H4 (cell line): Measurements from ENCODE around the gene DDX42. TPM values are rescaled to one million over a fixed set of nuclear protein-coding genes. Genes with fewer than 3 reads are reported as not detected.
"Not testable (repeated sequence)": the region's sequence is repeated elsewhere in the genome, so short reads cannot be mapped to it uniquely, and the experiment has no call there.

Source experiments
- DNase-seq: peaks from one replicate; pipeline ENCODE4 v3.0.0-alpha.2; 2015; ENCODE audit warnings: low spot score
- total RNA-seq: library from RNA; depleted of rRNA; stranded (reverse); fragments of >200 nt; shearing (Covaris generic); gene quantifications from 2 replicates; pipeline ENCODE4 v1.2.3, GENCODE V29; 2014

DDX42 gene
- total RNA-seq, 1 experiment from 2014 or later: 30.5 TPM

DNA sequence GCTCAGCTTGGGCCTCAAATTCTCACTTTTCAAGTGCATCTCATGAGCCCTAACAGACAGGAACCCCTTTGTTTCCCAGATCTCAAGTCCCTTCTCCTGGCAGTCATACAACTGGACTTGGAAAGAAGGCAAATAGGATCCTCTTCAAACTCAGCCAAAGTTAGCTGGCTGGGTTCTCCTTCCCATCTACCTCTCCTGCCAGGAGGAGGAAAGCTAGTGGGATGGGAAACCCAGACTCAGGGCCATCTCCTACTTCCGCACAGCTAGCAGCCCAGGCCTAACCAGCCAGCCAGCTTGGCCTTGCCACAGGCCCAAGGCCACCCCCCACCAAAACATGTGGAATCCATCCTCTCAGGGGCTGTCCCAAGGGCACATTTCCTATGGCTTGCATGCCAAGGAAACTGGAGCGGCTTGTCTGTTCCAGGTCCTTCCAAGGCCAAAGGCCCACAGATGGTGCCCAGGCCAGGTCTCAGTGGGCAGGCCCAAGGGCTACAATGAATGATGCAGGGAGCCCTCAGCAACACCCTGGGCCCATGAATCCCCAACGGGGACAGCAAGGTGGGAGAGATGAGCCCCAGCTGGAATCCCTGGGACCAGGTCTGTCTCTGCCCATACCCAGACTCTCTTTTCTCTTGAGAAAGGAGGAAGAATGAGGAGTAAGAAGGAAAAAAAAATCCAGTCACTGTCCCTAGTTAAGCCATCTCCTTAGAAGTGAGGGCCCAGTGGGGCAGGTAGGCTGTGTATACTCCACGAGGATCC is 66.8 kb downstream of the DDX42 start:
- no peak for DNase-seq

DNA sequence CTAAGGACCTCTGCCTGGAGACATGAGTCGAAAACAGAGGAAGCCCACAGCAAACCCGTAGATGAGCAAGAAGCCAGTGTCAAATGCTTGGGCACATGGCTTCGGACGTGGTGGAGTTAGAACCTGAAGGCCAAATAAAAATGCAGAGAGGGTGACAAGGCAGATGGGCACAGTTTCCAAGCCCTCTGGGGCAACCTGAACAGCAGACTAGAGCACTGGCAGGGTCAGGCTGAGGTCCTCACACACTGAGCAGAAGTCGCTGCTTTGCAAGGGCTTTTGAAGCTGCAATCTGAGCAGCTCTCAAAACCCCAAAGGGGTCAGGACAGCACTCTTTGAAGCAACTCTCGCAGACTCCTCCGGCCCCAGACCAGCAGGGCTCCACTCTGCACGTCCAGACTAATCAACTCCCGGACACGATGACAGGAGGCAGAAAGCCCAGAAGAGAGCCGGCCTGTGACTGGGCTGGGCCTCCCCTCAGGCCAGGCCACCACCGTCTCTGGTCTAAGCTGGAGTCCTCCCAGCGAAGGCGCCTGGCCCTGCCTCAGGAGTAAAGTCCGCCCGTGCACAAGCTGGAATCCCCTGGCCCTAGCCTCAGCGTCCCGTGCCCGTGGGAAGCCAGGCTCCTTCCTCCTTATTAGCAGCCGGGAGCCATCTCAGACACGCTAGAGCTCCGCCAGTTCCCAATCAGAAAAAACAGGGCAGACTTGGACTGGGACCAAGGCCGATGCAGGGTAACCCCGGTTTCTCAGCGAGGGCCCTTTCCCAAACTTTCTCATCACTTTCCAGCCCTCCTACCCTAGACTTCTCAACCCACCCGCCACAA is 67.6 kb downstream of the DDX42 start:
- DNase-seq: no peak

DNA sequence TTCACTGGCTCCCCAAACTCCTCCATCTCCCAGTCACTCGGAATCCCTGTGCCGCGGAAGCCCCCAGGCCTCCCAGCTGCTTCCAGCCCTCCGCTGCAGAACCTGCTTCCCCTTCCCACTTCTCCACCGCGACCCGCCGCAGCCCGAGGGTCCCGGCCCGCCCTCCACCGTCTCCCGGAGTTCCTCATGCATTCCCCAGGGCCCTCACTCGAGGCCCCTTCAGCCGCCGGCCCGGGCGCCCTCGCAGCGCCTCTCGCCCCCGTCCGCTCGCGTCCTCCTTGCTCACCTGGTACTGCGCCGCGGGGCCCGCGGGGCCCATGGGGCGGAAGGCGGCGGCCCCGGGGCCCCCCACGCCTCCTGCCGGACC is 68.2 kb downstream of the DDX42 start:
- no peak for DNase-seq

DNA sequence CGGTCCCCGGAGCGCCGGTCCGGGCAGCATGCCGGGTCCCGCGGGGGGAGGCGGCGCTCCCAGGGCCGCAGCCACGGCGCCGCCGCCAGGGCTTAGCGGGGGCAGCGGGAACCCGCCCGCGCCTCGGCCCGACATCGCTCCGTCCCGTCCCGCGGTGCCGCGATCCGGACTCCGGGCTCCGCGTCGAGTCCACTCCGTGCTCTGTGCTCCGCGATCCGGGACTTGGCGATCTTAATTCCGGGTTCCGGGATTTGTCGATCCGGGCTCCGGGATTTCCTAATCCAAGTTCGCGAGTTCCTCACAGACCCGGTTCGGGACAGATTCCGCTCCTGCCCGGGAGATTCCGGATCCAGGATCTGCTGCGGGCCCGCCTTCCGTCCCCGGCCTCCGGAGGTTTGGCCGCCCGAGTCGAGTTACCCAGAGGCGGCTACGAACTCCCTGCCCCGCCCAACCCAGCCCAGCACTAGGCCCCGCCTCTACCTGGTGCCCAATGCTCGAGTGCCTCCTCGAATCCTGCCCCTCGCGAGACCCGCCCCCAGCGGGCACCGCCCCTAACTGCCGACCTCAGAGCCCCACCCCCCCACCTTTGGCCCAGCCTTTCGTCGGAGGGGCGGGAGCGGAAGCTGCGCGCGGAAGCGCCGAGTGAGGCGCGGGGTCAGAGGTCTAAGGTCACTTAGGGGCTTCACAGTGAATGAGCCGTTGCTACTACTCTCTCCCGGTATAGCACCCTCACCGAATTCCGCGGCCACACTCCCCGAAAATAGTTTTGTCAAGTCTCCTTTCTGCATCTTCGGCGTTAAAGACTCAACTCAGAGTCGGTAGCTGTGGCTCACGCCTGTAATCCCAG is 68.8 kb downstream of the DDX42 start, which contains the start of gene SMARCD2:
Gene SMARCD2, minus strand, starts transcription at position 146 of the 847 bp plus-strand sequence. Its CDS starts 11 bp downstream, at position 135.
- DNase-seq: peak; percentile 98

DNA sequence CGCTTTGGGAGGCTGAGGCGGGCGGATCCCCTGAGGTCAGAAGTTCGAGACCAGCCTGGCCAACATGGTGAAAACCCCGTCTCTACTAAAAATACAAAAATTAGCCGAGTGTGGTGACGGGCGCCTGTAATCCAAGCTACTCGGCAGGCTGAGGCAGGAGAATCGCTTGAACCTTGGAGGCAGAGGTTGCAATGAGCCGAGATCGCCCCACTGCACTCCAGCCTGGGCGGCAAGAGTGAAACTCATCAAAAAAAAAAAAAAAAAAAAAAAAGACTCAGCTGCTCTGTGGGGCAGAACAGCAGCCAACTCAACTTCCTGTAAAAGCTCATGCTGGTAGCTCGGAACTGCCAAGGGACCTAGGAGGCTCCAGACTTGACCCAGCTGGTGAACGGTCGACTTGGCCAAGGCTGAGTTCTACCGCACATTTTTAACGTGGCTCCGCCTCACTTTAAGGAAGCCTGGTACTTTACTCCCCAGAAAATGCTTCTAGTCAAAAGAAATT is 69.5 kb downstream of the DDX42 start:
- DNase-seq: peak; percentile 85

DNA sequence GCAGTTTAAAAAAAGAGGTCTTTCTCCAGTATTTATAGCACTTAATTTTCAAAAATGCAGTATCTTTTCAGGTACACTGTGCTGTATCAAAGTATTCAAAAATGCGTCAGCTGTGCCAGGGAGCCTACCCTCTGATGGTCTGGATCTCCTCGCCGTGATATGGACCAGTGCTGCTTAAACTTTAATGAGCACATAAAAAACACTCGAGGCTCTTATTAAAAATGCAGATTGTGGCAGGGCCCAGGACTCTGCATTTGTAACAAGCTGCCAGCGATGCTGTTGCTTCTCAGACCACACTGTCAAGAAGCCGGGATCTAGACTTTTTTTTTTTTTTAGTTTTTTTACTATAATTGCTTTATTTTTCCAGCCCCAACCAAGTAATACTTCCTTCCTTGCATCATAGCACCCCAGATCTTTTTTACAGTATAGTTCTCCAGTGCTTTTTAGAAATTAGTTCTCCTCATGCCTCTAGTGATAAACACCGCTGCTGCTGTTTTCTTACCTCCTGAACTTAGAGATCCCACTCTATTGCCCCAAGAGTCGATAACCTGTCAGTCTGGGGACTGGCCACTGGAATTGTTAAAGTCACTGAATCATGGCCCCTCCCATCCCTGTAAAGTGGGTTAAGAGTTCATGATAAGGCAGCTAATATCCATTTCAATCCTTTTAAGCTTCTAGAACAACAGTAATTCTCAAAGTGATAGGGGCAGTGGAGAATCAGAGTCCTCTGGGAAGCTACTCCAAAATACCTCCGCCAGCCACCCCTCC is 70.1 kb downstream of the DDX42 start:
- DNase-seq: no peak

DNA sequence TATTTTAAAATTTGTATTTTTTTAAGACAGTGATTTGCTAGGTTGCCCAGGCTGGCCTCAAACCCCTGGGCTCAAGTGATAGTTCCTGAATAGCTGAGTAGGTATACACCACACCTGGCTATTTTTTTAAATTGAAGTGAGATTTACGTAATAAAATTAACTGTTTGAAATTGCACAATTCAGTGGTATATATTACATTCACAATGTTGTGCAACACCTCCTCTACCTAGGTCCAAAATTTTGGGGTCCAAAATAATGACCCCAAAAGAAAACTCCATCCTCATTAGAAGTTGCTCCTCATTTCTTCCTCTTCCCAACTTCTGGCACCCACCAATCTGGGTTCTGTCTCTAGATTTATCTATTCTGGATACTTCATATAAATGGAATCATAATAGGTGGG is 71.5 kb downstream of the DDX42 start:
- no peak for DNase-seq

DNA sequence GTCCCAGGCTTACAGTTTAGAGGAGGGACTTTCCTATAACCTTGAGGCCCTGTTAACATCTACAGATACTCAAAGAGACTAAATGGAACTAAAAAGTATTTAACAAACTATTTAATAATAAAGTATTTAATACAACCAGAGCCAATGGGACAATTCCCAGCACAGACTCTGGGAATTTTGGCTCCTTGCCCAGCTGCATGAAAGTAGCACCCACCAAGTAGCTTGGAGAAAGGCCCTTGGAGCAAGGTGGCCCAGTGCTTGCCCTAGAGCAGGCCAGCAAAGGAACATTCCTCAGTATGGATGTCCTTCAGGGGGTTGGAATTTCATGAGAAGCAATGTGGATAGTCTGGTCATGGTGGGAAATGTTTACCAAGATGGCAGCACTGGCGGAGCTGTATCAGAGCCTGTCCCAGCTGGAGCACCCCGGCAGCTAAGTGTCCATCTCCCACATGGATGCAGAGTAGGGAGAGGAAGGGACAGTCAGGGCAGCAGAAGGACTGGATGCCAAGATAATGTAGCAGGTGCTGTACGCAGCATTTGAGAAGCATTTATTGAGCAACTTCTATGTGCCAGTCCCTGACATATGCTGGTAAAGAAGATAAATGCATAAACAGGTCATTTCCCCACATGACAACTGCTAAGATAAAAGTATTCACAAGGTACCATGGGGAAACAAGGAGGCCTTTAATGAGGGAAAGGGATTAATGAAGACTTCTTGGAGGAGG is 73.7 kb downstream of the DDX42 start:
- no peak for DNase-seq

DNA sequence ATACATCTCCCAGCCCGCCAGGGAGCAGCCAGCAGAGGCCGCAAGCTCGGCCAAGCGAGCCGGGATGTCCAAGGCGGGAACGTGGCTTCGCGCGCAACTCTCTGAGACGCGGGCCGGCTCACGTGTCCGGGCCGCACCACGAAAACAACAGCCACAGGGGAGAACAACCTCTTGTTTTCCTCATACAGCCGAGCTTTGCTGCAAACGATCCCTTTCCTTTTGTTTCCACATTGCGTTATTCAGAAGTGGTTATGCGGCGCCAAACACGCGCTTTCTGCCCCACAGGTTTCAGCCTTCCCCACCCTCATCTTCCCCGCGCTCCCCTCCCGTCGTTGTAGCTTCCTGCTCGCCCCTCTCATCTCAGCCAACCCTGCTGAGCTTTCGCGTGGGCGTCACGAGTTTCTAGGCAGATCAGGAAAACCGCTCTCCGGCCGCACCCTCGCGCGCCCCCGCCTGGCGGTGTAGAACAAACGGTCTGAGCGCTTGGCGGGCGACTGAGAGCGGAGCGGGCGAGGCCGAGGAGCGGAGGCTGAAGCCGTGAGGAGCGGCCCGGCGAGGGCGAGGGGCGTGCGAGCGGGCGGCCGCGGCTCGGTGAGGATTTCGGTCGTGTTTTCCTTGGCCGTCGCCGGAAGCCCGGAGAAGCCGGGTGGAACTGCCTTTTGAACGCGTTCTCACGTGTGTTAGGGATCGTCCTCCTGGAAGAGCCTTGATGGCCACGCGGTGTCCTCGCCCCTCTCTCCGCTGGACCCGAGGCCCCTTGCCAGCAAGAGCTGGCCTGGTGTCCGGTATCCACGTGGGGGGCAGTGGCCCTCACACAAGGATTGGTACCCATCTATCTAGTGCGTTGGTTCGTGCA is 75.1 kb downstream of the DDX42 start:
- no peak for DNase-seq

DNA sequence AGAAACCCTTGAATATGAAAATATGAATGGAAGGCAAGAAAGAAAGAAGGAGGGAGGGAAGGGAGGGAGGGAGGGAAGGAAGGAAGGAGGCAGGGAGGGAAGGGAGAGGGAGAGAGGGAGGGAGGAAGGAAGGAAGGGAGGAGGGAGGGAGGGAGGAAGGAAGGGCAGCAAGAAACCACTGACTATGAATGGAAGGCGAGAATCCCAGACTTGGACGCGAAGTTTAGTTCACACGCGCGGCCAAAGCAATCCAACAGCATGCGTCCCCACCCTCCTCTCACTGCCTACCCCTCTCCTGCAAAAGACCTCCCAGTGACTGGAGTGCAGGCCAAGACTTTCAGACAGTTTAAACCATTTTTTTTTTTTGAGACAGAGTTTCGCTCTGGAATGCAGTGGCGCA is 76.4 kb downstream of the DDX42 start:
- no peak for DNase-seq

DNA sequence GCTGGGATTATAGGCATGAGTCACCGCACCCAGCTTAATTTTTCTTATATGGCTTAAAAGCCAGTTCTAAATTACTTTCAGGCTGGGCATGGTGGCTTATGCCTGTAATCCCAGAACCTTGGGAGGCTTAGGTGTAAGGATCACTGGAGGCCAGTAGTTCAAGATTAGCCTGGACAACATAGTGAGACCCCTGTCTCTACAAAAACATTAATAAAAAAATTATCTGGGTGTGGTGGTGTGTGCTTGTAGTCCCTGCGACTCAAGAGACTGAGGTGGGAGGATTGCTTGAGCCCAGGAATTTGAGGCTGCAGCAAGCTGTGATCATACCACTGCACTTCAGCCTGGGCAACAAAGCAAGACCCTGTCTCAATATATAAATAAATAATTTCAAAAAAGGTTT is 79.3 kb downstream of the DDX42 start:
- no peak for DNase-seq

DNA sequence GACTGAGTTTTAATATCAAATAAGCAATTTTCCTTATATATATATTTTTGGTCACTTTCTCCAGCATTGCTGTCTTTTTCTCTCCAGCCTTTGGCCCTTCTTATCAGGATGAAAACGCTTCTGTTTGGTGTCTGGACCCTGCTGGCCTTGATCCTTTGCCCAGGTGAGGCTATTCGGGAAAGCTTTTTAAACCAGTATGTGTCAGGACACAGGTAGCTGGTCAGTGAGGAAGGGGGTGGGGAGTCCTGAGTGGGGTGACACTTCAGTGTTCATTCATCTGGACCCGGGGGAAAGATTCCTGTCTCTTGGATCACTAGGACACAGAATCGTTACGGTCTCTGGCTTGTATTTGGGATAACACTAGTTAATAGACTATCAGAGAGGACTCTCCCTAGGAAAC is 80.7 kb downstream of the DDX42 start:
- no peak for DNase-seq

DNA sequence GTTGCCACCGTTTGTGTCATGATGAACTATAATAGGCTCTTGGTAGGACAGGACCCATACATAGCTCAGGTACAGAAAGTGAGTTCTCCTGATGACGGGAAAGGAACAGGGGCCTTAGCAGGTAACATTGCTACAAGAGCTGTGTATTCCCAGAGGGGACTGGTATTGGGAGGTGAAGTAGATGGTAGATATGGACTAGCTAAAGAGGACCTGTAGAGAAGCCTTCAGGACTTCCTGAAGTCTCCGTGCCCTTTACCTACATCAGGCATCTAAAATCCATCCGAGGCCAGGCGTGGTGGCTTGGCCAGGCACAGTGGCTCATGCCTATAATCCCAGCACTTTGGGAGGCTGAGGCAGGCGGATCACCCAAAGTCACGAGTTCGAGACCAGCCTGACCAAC is 81.2 kb downstream of the DDX42 start:
- no peak for DNase-seq

DNA sequence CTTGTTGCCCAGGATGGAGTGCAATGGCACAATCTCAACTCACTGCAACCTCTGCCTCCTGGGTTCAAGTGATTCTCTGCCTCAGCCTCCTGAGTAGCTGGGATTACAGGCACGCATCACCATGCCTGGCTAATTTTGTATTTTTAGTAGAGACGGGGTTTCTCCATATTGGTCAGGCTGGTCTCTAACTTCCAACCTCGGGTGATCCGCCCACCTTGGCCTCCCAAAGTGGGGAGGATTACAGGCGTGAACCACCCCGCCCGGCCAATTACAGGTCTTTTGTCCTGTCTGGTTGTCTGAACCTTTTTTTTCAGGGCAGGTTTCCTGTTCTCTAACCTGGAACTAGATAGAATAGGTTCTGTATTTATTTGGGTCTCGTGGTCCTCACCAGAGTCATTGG is 82.5 kb downstream of the DDX42 start:
- not testable (repeated sequence) for DNase-seq

DNA sequence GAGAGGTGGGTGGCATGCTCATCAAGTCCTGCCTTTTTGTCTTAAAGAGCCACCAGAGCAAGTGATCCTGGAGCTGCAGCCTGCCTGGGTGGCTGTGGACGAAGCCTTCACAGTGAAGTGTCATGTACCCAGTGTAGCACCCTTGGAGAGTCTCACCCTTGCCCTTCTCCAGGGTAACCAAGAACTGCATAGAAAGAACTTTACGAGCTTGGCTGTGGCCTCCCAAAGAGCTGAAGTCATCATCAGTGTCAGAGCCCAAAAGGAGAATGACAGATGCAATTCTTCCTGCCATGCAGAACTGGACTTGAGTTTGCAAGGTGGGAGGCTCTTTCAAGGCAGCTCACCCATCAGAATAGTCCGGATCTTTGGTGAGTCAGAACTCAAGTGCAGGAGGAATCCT is 85.3 kb downstream of the DDX42 start:
- DNase-seq: no peak

DNA sequence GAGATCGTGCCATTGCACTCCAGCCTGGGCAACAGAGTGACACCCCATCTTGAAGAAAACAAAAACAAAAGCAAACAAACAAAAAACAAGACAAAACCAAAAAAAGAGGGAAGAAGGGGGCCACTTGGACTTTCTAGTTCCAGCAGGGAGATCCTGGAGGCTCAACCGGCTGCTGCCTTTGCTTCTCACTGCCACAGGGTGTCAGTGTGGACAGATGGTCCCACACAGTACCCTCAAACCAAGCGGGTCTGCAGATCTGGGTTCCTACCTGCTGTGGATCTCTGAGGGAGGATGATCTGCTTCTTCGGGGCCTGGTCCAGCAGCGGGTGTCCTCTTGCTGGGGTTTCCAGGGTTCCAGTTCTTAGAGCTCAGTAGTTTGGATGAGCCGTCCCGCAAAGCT is 92.7 kb downstream of the DDX42 start:
- DNase-seq: not testable (repeated sequence)
